ENCODE data around the gene DHFR.
"Not testable (repeated sequence)": the region's sequence is repeated elsewhere in the genome, so short reads cannot be mapped to it uniquely, and the experiment has no call there.

DHFR gene

DNA sequence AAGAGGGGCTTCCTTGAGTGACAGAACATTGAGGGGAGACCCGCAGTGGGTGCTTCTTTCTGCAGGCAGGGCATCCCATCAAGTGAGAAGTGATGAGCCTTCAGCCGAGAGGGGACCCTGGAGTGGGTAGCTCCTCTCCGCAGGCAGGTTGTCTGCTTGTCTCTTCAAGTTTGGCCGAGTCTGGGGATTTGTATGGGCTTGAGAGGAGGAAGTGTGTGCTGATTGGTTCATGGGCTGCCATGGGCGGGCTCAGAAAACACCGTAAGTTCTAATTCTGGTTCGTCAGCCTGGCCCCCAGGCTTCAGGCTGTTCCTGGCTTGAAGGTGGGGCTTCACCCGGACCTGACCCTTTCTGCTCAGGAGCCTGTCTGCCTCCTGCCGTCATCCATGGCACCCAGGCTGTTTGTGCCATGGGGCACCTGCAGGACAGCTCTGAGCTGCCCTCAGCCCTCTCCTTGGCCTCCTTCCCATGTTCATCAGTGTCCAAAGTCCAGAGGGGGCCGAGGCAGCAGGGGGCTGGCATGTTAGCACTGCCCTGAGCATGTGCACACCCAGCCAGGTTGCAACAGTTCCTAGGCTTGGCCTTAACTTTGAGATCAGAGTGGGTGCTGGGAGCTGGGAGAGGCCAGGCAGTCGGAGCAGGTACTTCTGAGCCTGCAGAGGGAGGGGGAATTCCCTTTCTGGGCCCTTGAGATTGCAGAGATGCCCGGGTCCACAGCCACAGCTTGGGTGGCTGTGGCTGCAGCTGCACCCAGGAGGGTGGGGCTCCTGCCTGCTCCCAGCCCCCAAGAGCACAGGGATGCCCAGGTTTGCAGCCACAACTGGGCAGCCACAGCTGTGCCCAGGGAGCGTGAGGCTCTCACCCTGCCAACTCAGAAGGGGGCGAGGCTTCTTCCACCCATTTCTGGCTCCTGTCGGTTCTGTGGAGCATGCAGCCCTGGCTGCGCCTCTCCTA is 13.5 kb upstream of the DHFR start:
- DNase-seq, result peak; percentile 41
- H3K9me3 Mint-ChIP-seq, result peaks cover 0 to under 1% of the 10 kb centered on the region in 2 donors
- ATAC-seq (replicated peaks), result peak; percentile 93 to 94
- H3K4me3 Mint-ChIP-seq, result peak overlapping the region in 1 of 2 donors; percentile 61
- peaks cover 8 to 20% of the 10 kb centered on the region in 2 donors for H3K4me1 Mint-ChIP-seq
- no peaks in the 10 kb centered on the region for H3K27me3 Mint-ChIP-seq
- peaks cover 22 to 59% of the 10 kb centered on the region in 2 donors for H3K36me3 Mint-ChIP-seq
- H3K27ac Mint-ChIP-seq, result peak overlapping the region; percentile 9

DNA sequence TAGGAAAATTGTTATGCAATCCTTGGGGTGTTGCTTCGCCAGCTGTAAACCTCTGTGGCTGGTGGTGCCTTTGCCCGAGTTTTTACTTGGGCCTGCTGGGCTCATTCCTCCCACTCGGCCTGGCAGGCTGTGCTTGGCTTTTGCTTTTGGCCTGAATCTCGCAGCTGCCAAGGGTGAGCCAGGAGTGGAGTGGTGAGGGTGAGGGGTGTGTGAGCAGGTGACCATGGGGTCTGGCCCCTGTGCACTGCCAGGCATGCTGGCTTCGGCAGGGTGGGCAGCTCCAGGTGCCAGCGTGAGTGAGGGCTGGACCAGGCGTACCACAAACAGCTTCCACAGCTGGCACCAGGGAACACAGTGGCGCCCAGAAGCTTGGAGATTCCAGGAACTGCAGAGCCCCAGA is 12.6 kb upstream of the DHFR start:
- DNase-seq (no peak), ATAC-seq (replicated peaks) (no peak)
- Mint-ChIP-seq H3K4me3 (no peak overlapping the region), H3K27ac (no peak overlapping the region), H3K36me3 (peaks cover 28 to 62% of the 10 kb centered on the region in 2 donors), H3K4me1 (peaks cover 8 to 20% of the 10 kb centered on the region in 2 donors), H3K9me3 (peaks cover 0 to 2% of the 10 kb centered on the region in 2 donors), H3K27me3 (no peaks in the 10 kb centered on the region)

DNA sequence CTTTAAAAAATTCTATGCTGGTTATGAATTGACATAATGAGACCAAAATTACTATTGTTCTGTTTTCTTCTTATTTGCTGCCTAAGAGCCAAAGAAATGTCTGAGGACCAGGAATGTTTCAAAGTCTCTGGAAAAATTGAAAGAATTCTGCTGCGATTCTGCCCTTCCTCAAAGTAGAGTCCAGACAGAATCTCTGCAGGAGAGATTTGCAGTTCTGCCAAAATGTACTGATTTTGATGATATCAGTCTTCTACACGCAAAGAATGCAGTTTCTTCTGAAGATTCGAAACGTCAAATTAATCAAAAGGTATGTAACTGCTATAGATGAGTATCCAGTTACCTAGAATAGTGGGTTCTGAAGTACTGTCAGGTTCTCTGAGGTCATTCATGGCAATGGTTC is 10.3 kb upstream of the DHFR start:
- ATAC-seq (replicated peaks) (no peak), DNase-seq (no peak)
- H3K36me3 Mint-ChIP-seq, result peaks cover 37 to 64% of the 10 kb centered on the region in 2 donors
- H3K4me1 Mint-ChIP-seq, result peaks cover 8 to 20% of the 10 kb centered on the region in 2 donors
- H3K27ac Mint-ChIP-seq, result no peak overlapping the region
- H3K27me3 Mint-ChIP-seq, result no peaks in the 10 kb centered on the region
- no peak overlapping the region for H3K4me3 Mint-ChIP-seq
- H3K9me3 Mint-ChIP-seq, result peaks cover 0 to 2% of the 10 kb centered on the region in 2 donors

DNA sequence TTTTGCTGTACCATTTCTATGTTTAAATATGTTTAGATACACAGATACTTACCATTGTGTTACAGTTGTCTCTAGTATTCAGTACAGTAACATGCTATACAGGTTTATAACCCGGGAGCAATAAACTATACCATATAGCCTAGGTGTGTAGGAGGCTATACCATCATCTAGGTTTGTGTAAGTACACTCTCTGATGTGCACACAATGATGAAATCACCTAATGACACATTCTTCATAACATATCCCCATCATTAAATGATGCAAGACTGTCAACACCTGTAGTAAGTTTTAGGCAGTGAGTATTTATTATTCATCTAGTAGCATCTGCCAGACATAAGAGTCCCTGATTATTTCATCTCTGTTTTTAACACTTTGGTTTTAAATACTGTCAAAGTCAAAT is 7.3 kb upstream of the DHFR start:
- peaks cover 48 to 72% of the 10 kb centered on the region in 2 donors for H3K36me3 Mint-ChIP-seq
- no peak for ATAC-seq (replicated peaks)
- no peaks in the 10 kb centered on the region for H3K27me3 Mint-ChIP-seq
- H3K4me3 Mint-ChIP-seq, result no peak overlapping the region
- no peak overlapping the region for H3K27ac Mint-ChIP-seq
- peaks cover 0 to 4% of the 10 kb centered on the region in 2 donors for H3K4me1 Mint-ChIP-seq
- H3K9me3 Mint-ChIP-seq, result peaks cover 0 to 2% of the 10 kb centered on the region in 2 donors
- no peak for DNase-seq

DNA sequence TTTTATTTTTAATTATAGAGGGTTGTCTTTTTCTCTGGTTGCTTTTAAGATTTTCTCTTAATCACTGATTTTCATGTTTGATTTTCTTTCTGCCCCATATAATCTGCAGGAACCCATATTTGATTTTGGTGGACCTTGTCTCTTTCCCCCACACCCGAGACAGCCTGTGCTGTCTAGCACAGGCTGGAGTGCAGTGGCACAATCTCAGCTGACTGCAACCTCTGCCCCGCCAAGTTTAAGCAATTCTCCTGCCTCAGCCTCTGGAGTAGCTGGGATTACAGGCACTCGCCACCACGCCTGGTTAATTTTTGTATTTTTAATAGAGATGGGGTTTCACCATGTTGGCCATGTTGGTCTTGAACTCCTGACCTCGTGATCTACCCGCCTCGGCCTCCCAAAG is 5.9 kb upstream of the DHFR start:
- H3K4me3 Mint-ChIP-seq; H3K9me3 Mint-ChIP-seq; H3K27me3 Mint-ChIP-seq; H3K4me1 Mint-ChIP-seq; H3K27ac Mint-ChIP-seq; DNase-seq; ATAC-seq (replicated peaks): not testable (repeated sequence)
- peaks cover 52 to 71% of the 10 kb centered on the region in 2 donors for H3K36me3 Mint-ChIP-seq

DNA sequence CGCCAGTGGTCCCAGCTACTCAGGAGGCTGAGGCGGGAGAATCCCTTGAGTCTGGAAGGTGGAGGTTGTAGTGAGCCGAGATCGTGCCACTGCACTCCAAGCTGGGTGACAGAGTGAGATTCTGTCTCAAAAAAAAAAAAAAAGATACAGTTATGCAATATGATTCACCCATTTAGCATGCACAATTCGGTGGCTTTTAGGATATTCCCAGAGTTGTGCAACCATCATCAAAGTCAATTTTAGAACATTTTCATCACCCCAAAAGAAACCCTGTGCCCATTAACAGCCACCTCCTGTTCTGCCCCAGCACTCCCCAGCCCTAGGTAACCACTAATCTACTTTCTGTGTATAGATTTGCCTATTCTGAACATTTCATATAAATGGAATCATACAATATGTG is 4.3 kb upstream of the DHFR start:
- DNase-seq (no peak), ATAC-seq (replicated peaks) (no peak)
- H3K27me3 Mint-ChIP-seq, result no peaks in the 10 kb centered on the region
- H3K4me3 Mint-ChIP-seq, result no peak overlapping the region
- H3K27ac Mint-ChIP-seq, result no peak overlapping the region
- peaks cover 47 to 62% of the 10 kb centered on the region in 2 donors for H3K36me3 Mint-ChIP-seq
- peaks cover 3 to 6% of the 10 kb centered on the region in 2 donors for H3K4me1 Mint-ChIP-seq
- H3K9me3 Mint-ChIP-seq, result peaks cover 0 to 2% of the 10 kb centered on the region in 2 donors

DNA sequence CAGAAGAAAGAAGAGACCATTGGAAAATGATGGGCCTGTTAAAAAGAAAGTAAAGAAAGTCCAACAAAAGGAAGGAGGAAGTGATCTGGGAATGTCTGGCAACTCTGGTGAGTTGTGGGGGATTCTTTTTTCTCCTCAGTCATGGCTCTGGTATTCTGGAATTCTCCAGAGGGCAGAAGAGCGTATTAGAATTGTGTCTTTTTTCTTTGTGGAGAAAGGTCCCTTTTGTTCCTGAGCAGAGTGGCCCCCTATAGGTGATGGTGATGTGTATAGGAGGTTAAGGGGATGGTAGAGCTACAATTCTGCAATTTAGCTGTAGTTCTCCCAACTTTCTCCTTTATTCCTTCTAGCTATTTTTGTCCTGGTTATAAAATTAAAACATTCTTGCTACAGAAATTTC is 1.6 kb upstream of the DHFR start:
- ATAC-seq (replicated peaks), result no peak
- Mint-ChIP-seq H3K9me3 (no peaks in the 10 kb centered on the region), H3K4me3 (no peak overlapping the region), H3K27me3 (no peaks in the 10 kb centered on the region), H3K27ac (peak overlapping the region; percentile 31), H3K4me1 (peaks cover 8 to 16% of the 10 kb centered on the region in 2 donors), H3K36me3 (peaks cover 42 to 54% of the 10 kb centered on the region in 2 donors)
- no peak for DNase-seq

DNA sequence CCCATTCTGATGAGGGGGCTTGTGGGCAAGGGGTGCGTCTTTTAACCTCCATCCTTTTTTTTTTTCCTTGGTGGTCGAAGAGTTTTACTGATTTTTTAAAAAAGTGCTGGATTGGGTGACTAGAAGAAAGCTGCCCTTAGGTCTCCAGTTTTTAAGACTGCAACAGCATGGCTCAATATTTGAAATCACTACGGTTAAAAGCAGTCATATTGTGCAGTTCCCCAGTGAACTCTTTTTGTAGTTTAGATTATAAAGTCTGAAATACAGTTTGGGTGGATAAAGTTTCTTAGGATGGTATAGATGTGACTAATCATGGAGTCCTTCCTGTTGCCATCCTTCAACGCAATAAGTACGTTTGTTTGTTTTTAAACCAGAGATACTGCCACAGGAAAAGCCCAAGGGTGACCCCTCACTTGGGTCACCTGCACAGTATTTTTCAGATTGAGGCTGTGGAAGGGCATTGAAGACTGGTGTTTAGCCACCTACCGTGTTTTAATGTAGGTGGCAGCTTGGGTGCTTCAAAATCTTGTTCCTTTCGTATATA is 520 bp upstream of the DHFR start:
- Mint-ChIP-seq H3K9me3 (no peaks in the 10 kb centered on the region), H3K27me3 (no peaks in the 10 kb centered on the region), H3K4me1 (peaks cover 8 to 16% of the 10 kb centered on the region in 2 donors), H3K27ac (peak overlapping the region; percentile 96), H3K4me3 (peak overlapping the region; percentile 88 to 94), H3K36me3 (peaks cover 35 to 44% of the 10 kb centered on the region in 2 donors)
- DNase-seq, result no peak
- no peak for ATAC-seq (replicated peaks)

DNA sequence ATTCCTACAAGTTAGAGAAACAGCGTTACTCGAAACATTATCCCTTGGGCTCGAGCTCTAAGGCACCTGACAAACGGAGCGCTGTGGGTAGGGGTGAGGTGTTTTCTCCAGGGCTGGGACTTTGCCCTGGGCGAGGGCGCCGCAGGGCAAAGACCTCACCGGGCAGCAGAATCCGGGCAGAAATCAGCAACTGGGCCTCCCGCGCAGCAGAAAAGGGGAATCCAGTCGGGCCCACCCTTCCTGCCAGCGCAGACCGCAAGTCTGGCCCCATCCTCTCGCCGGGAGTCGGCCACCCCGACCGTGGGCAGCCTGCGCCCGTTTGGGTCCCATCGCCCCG is 761 bp downstream of the DHFR start:
- peaks cover 8 to 16% of the 10 kb centered on the region in 2 donors for H3K4me1 Mint-ChIP-seq
- no peaks in the 10 kb centered on the region for H3K9me3 Mint-ChIP-seq
- no peaks in the 10 kb centered on the region for H3K27me3 Mint-ChIP-seq
- no peak for DNase-seq
- no peak for ATAC-seq (replicated peaks)
- peak overlapping the region; percentile 88 to 94 for H3K4me3 Mint-ChIP-seq
- peaks cover 25 to 31% of the 10 kb centered on the region in 2 donors for H3K36me3 Mint-ChIP-seq
- H3K27ac Mint-ChIP-seq, result peak overlapping the region; percentile 81

DNA sequence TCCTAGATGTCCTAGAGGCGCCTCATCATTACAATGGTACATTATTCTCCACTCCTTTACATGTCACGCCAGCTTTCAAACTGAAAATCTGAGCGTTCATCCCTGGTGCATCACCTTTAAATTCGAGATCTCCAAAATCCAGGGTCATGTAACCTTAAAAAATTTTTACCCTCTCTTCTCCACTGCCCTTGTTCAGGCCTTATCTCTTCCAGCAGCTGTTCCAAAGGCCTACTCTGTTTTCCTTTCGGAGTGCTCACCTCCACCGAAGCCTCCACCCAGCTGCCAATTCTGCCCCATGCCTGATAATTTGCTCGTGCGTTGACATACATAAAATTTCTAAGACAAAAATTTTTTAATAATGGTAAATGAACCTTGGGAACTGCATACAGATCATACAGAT is 1.3 kb downstream of the DHFR start:
- H3K4me1 Mint-ChIP-seq, result peaks cover 8 to 16% of the 10 kb centered on the region in 2 donors
- H3K9me3 Mint-ChIP-seq, result no peaks in the 10 kb centered on the region
- no peaks in the 10 kb centered on the region for H3K27me3 Mint-ChIP-seq
- H3K36me3 Mint-ChIP-seq, result peaks cover 25 to 33% of the 10 kb centered on the region in 2 donors
- ATAC-seq (replicated peaks) (no peak), DNase-seq (no peak)
- H3K27ac Mint-ChIP-seq, result peak overlapping the region; percentile 81
- peak overlapping the region; percentile 88 to 94 for H3K4me3 Mint-ChIP-seq

DNA sequence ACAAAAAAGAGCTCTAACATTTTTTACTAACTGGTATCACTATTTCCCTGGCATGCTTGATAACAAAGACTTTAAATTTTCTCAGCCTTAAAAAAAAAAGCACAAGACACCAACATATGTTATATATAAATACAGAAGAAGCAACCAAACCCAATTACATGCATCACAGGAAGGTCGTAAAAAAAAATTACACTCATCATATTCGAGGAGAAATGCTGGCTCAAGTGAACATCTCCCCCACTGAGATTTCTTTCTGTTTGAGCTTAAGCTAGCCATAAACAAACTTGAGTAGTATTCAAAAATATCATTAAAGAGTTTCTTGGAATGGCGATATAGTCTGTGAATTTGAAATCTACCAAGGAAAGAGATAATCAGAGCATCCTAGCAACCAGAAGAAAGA is 7.9 kb downstream of the DHFR start:
- DNase-seq, result no peak
- H3K4me3 Mint-ChIP-seq, result no peak overlapping the region
- peaks cover 32 to 51% of the 10 kb centered on the region in 2 donors for H3K36me3 Mint-ChIP-seq
- no peaks in the 10 kb centered on the region for H3K9me3 Mint-ChIP-seq
- no peaks in the 10 kb centered on the region for H3K4me1 Mint-ChIP-seq
- no peak overlapping the region for H3K27ac Mint-ChIP-seq
- ATAC-seq (replicated peaks), result no peak
- no peaks in the 10 kb centered on the region for H3K27me3 Mint-ChIP-seq

DNA sequence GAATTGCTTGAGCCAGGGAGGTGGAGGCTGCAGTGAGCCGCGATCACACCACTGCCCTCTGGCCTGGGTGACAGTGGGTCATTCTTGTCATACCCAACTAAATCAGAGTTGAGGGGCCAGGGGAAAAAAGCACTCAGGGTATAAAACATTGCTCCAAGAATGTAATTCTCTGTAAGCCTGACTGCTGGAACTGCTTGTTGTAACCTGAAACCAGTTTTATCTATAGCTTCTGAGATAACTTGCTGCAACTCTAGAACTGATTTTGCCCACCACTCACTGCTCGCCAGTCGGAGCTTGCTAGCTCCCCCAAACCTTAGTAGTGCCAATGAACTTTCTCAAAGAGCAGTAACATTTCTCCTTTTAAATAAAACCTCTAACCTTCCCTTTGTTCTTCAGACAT is 9.9 kb downstream of the DHFR start:
- Mint-ChIP-seq H3K9me3 (no peaks in the 10 kb centered on the region), H3K27ac (no peak overlapping the region), H3K27me3 (no peaks in the 10 kb centered on the region), H3K4me1 (no peaks in the 10 kb centered on the region), H3K36me3 (peaks cover 49 to 69% of the 10 kb centered on the region in 2 donors), H3K4me3 (no peak overlapping the region)
- DNase-seq (no peak), ATAC-seq (replicated peaks) (no peak)

DNA sequence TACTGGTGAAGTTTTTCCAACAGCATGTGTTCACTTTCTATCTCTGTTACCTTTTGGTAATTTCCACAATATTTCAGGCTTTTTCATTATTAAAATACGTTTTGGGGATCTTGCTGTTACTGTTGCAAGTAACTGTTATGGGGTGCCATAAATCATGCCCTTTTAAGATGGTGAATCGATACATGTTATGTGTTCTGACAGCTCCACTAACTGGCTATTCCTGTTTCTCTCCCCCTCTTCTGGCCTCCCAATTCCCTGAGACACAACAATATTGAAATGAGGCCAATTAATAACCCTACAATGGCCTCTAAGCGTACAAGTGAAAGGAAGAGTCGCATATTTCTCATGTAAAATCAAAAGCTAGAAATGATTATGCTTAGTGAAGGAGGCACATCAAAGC is 13.4 kb downstream of the DHFR start:
- Mint-ChIP-seq H3K36me3 (peaks cover 65 to 75% of the 10 kb centered on the region in 2 donors), H3K27me3 (no peaks in the 10 kb centered on the region), H3K27ac (no peak overlapping the region), H3K9me3 (no peaks in the 10 kb centered on the region), H3K4me3 (no peak overlapping the region), H3K4me1 (peaks cover 0 to 2% of the 10 kb centered on the region in 2 donors)
- ATAC-seq (replicated peaks) (no peak), DNase-seq (no peak)

DNA sequence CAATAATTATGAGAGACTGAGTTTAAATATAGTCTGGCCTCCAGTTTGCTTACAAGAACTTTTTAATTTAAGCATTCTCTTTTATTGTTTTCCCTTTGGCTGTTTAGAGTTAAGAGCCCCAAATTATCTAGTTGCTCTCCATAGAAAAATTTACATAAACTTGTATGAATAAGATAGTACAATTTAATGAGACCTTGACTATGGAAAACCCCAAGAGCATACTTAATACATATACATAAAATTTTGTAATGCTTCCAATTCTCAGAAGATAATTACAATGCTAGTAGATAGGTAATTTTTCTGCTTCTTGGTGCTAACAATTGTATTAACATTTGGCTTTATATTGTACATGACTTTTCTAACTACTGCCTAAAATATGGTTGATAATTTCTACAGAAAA is 20.6 kb downstream of the DHFR start:
- peaks cover 2 to 7% of the 10 kb centered on the region in 2 donors for H3K4me1 Mint-ChIP-seq
- H3K27ac Mint-ChIP-seq, result no peak overlapping the region
- H3K36me3 Mint-ChIP-seq, result peaks cover 55% of the 10 kb centered on the region in 2 donors
- no peak for DNase-seq
- H3K27me3 Mint-ChIP-seq, result no peaks in the 10 kb centered on the region
- no peak overlapping the region for H3K4me3 Mint-ChIP-seq
- no peak for ATAC-seq (replicated peaks)
- no peaks in the 10 kb centered on the region for H3K9me3 Mint-ChIP-seq

DNA sequence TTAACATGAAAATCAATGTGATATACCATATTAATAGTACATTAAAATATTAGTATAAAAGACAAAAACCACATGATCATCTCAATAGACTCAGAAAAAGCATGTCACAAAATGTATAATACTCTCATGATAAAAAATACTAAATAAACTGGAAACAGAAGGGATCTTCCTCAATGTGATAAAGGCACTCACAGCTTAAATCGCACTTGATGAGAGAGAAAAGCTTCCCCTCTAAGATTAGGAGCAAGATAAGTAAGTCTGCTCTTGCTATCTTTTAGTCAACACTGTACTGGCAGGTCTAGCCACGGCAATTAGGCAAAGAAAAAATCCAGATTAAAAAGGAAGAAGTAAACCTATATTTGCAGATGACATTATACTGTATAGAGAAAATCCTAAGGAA is 22.1 kb downstream of the DHFR start:
- Mint-ChIP-seq H3K9me3 (no peaks in the 10 kb centered on the region), H3K4me3 (no peak overlapping the region), H3K4me1 (peaks cover 0 to 8% of the 10 kb centered on the region in 2 donors), H3K27ac (no peak overlapping the region), H3K36me3 (peaks cover 43% of the 10 kb centered on the region in 2 donors), H3K27me3 (no peaks in the 10 kb centered on the region)
- no peak for ATAC-seq (replicated peaks)
- DNase-seq, result no peak

Measured in stimulated activated naive B cell treated with anti-CD40 and anti-IgM and Interleukin-4, amounts not matched to agents 10 μg/mL and 1 μg/mL and 100 μg/mL, for 72 hours (primary cell).